ENCODE results near the gene CFAP99. TPM values are rescaled to one million over a fixed set of nuclear protein-coding genes. Genes with fewer than 3 reads are reported as not detected.
"Not testable (repeated sequence)": the region's sequence is repeated elsewhere in the genome, so short reads cannot be mapped to it uniquely, and the experiment has no call there.

CFAP99 gene
- total RNA-seq (2014; rRNA removed; shearing (Covaris generic)), result 0.96 TPM in 1 of 2 replicates, not detected in the other

DNA sequence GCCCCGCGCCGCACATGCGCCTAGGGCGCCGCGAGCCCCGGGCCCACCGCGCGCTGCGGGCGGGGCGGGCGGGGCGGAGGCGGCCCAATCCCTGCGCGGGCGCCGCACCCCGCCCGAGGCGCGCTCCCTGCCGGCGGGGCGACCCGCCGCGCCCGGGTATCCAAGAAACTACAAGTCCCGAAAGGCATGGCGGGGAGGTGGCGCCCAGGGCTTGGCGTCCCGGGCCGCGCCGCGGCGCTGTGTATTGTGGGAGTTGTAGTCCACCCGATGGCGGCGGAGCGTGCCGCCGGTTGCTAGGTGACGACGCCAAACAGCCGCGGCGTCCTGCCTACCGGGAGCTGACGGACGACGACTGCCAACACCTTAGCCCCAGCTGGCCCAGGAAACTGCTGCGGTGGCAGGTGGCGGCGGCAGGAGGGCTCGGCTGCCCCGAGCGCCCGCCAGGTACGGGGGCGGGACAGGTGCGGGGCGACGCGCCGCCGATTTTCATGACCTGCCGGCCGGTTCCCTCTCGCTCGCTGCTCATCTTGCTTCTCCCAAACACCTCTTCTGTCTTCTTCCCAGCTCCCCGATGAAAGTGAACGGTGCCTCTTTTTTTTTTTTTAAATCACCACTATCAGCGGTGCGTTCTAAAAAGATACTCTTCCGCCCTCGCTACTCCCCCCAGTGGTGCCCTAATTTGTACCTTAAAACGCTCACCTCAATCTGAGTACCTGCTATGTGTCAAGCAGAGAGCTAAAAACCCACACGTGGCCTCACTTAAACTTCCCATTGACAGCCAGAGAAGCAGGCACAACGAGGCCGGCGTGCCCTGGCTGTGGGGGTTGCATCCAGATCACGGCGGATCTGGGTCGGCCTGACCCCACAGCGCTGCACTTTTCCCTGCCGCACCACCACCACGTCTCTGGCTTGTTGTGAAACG lies at the start of gene CFAP99:
Gene CFAP99, plus strand, starts transcription at position 306 of the 922 bp plus-strand sequence.
- DNase-seq (ENCODE audit: low read depth), result peak; percentile 90

DNA sequence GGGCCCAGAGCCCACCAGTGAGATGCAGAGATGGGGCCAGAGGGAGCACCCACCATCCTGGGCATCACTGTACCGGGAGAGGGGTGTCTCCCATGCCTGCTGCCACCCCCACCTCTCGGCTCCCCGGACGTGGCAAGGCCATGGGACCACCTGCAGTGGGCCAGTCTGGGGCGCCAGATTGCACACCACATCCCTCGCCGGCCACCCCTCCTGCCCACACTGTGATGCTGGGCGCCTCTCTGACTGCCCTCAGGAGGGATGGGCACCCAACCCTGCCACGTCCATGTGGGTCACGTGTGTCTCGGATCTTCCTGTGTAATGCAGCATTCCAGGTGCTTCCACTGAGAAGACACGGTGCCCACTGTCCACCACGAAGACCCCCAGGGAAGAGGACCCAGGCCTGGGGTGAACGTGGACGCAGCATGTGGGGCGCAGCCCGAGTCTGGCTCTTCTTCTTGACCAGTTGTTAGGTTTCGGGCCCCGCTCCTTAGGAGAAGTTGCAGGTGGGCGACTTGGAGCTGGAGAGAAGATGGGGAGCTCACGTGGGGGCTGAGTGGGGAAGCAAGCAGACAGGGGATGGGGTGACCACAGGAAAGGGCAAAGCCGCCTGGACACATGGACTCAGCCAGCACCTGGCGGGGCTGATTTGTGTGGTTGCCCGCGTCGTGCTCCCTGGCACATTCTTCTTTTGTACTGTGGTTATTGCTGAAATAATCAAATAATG lies 48.0 kb upstream of the CFAP99 start:
- DNase-seq (ENCODE audit: low read depth), result no peak

DNA sequence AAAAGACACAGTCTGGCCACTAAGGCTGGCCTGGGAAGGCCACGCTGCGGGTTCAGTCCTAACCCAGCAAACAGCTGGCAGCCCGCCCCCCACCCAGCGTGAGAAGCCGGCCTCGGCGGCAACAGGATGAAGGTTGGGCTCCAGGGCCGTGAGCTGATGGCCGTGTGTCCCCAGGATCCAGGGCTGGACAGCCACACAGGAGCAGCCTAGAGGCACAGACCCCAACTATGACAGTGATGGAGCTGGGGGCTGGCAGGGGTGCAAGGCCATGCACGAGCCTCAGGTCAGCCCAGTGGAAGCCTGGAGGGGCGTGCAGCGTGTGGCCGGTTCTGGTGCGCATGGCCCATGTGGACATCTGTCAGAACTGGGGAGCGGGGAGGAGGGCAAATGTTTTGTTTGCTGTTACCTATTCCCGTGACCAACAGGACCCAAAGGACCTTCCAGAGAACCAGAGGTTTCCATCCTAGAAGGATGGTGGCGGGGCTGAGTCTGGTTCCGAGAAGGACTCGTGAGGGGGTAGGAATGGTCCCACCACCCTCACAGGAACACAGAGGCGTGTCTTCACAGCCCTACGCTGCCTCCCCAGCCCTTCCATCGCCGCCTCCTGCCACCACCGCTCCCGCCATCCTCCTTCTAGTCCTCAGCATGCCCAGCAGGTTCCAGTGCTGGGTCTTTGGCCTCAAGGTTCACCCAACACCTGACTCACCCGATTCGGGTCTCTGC lies 46.8 kb upstream of the CFAP99 start:
- DNase-seq (ENCODE audit: low read depth), result no peak

DNA sequence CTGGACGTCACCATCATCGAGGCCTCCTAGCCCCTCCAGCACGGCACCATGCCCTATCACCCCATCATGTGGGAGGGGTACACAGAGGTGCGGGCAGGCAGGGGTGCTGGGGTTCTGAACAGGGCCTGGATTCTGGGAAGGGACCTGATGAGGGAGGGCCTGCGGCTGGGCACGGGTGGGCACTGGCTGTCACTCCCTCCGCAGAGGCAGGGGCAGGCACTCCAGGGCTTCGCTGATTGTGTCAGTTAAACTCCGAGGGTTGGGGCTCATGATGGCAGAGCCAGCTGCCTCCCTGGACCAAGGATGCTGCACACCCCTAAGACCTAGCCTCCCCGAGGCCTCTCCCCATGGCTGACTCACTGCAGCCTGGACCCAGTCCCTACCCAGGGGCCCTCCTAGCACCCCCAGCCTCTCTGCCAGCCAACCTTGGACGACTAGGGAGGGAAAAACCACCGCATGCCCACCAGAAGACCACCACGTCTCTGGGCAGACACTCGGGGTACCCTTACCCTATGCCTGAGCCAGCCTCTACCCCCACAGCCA lies 46.2 kb upstream of the CFAP99 start:
- DNase-seq (ENCODE audit: low read depth), result no peak

DNA sequence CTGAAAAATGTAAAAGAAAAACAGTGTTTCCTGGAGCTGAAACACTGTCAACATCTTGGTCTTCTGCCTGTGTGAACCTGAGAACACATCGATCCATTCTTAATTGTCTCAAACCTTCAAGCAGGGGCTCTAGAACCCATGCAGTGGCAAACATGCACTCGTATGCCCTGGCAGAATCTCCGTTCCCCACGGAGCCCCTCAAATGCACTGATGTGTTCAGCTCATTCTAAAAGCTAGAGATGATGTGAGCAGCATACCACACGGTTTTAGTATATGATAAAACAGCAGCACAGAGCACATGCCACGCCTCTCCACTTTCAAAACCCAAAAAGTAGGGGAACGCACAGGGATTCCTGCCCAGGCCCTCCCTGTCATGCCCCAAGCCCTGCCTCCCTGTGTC lies 45.2 kb upstream of the CFAP99 start:
- DNase-seq (ENCODE audit: low read depth), result no peak

DNA sequence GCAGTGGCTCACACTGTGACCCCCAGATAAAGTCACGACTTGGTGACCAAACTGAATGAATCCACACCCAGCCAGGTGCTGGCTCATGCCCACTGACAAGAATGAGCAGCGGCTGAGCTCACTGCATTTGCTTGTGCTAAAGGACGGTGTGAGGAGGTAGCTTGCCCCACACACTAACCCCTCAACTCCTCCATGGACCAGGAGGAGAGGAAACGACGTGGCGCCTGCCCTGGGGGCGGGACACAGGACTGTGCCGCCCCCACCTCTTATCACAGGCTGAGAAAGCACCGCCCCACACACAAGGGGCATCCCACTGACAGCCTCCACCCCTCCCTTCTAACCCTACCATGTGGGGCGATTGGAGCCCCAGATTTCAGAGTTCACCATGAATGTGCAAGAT lies 43.3 kb upstream of the CFAP99 start:
- DNase-seq (ENCODE audit: low read depth), result no peak

DNA sequence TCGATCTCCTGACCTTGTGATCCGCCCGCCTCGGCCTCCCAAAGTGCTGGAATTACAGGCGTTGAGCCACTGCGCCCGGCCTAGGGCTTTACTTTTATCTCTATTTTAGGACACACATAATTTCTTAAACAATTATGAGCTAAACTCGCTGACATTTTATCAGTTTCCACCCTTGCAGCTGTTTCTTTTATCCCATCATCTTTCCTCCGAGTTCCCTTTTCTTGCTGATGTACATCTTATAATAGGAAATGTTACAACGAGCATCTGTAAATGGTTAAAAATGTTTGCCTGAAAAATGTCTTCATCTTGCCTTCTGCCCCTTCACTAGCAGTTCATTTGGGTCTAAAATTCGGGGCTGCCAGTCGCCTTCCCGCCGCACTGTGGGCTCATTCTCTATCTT lies 41.5 kb upstream of the CFAP99 start:
- DNase-seq (ENCODE audit: low read depth), result no peak

DNA sequence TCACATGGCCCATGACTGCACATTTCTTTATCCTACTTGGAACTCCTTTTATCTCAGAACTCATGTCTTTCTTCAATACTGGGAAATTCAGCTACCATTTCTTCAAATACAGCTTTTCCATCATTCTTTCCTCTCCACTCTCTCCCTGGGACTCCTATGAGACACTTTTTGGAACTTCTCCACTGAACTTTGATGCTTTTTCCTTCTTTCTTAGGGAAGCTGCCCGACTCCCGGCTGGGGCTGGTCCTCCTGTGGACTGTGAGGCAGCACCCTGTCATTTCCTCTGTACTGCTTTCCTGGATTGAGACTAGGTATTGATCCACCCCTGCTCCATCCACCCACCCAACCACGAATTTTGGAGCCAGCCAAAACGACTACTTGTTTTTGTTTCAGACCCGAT lies 40.4 kb upstream of the CFAP99 start:
- no peak for DNase-seq (ENCODE audit: low read depth)

DNA sequence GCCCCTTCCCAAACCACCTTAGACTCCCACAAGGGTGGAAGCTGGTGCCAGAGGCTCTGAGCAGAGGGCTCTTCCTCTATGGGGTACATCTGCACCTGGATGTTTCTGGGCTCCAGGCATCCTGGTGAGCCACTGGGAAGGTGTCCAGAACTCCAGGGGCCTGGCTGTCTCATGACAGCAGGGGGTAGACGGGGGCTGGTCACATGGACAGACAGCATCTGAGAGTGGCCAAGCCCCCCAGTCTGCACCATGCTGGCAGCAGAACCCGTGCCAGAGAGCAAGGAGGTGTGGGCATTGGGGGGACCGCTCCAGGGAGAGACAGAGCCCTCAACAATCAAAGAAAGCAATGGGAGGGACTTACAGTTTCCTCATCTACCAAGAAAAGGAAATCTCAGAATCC lies 39.9 kb upstream of the CFAP99 start:
- no peak for DNase-seq (ENCODE audit: low read depth)

DNA sequence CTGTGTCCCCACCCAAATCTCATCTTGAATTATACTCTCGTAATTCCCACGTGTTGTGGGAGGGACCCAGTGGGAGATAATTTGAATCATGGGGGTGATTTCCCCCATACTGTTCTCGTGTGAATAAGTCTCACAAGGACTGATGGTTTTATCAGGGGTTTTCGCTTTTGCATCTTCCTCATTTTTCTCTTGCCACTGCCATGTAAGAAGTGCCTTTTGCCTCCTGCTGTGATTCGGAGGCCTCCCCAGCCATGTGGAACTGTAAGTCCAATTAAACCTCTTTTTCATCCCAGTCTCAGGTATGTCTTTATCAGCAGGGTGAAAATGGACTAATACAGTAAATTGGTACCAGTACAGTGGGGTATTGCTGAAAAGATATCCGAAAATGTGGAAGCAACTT lies 38.2 kb upstream of the CFAP99 start:
- DNase-seq (ENCODE audit: low read depth), result not testable (repeated sequence)

DNA sequence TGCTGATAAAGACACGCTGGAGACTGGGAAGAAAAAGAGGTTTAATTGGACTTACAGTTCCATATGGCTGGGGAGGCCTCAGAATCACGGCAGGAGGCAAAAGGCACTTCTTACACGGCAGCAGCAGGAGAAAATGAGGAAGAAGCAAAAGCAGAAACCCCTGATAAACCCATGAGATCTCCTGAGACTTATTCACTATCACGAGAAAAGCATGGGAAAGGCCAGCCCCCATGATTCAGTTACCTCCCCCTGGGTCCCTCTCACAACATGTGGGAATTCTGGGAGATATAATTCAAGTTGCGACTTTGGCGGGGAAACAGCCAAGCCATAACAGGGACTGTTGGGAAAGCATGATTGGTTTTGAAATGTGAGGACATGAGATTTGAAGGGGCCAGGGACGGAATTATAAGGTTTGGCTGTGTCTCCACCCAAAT lies 36.0 kb upstream of the CFAP99 start:
- not testable (repeated sequence) for DNase-seq (ENCODE audit: low read depth)

DNA sequence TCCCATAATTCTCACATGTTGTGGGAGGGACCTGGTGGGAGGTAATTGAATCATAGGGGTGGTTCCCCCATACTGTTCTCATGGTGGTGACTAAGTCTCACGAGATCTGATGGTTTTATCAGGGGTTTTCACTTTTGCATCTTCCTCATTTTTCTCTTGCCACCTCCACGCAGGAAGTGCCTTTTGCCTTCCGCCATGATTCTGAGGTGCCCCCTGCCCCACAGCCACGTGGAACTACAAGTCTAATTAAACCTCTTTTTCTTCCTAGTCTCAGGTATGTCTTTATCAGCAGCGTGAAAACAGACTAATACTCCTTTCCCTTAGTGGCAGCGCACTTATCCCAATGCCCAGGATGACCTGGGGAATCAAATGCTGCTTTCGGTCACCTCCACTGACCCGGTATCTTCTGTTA lies 35.5 kb upstream of the CFAP99 start:
- not testable (repeated sequence) for DNase-seq (ENCODE audit: low read depth)

DNA sequence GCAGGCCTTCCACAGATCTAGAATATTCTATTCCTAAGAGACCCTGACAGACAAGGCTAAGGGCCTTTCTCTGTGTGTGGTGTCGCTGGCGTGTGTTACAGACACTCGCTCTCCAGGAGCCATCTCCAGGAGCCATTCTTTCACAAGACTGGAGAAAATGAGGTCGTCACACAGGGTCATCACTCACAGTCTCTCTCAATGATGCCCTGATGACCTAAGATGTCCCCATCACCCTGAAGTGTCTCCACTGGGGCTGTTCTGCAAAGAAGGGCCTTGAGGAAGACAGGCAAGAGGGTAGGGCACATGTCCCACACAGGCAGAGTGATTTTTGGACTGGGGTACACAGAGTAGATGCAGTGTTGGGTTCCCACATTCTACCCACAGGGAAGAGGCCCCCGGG lies 35.0 kb upstream of the CFAP99 start:
- no peak for DNase-seq (ENCODE audit: low read depth)

DNA sequence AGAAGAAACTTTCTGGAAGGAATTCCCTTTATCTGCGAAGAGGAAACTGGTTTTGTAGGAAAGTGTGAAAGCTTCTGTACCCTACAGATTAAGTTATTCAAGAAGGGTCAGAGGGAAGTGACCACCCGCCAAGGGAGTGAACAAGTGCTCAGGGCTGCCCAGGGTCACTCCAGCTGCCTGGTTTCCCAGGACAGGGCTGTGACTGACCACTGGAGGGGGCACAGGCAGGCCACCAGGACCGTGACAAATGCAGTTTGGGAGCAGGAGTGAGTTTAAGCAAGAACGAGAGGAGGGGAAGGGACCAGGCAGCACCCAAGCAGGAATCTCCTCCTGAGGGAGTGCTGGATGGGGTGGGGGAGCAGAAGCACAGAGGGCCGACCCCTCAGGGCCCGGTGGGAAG lies 34.5 kb upstream of the CFAP99 start:
- DNase-seq (ENCODE audit: low read depth), result no peak

DNA sequence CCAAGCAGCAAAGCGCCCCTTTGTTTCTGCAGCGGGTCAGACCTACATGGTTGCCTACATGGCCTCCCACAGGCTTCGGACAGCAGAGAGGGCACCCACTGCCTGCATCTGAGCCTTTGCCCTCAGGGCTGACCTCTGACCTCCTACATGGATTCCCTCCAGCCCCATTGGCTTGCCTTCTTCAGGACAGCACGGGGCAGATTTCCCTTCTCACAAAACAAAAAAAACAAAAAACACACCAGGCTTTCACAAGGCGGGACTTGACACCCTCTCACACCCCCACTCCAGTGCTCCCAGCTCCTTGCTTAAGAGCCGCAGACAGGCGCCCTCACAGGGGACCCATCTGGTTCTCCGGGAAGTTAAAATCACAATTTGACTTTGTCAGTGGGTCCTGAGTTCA lies 33.2 kb upstream of the CFAP99 start:
- no peak for DNase-seq (ENCODE audit: low read depth)

DNA sequence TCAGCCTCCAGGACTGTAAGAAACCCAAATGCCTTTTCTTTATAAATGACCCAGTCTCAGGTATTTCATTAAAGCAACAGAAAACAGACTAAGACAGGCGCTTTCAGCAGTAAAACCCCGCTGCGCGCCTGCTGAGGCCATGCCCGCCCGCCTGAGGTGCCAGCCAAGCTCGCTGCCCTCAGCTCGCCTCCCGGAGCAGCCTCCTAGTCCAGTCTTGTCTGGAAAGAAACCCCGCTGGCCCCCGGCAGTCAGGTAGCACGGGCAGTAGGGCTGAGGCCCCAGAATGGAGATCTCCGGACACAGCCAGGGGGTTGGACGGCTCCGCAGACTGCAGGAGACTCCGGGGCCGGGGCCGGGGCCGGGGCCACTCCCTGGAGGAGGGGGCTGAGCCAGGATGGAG lies 32.0 kb upstream of the CFAP99 start:
- DNase-seq (ENCODE audit: low read depth), result no peak

DNA sequence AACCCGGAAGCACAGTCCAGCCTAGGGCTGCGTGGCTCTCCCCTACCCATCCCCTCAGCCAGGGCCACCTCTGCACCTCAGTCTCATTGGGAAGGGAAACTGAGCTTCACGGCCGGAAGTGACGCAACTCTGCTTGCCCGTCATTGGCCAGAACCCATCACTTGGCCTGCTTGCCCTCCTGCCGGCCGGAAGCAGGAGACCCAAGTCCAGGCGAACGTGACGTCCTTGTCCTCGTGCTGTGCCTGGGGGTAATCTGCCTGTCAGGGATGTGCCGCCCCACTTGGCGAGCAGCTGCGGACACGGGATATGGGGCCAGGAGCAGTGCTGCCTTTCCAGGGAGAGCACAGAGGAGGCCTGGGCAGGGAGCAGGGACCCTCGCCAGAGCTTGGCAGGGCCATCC lies 31.5 kb upstream of the CFAP99 start:
- no peak for DNase-seq (ENCODE audit: low read depth)

DNA sequence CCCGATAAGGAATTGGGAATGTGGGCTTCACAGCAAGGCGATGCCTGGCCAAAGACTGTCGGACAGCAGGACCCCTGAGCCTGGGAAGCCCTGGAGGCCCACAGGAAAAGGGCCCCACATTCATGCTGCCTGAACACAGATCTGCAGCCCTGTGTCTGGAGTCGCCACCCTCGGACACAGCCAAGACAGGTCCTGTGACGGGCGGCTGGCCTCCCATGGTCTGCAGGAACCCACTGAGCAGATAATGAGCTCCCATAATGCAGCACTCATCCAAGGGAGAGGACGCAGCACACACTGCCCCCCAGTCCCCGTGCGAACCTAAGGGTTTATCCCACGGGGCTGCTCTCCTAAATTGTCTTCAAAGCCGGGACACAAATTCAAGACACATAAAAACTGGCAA lies 30.9 kb upstream of the CFAP99 start:
- no peak for DNase-seq (ENCODE audit: low read depth)

DNA sequence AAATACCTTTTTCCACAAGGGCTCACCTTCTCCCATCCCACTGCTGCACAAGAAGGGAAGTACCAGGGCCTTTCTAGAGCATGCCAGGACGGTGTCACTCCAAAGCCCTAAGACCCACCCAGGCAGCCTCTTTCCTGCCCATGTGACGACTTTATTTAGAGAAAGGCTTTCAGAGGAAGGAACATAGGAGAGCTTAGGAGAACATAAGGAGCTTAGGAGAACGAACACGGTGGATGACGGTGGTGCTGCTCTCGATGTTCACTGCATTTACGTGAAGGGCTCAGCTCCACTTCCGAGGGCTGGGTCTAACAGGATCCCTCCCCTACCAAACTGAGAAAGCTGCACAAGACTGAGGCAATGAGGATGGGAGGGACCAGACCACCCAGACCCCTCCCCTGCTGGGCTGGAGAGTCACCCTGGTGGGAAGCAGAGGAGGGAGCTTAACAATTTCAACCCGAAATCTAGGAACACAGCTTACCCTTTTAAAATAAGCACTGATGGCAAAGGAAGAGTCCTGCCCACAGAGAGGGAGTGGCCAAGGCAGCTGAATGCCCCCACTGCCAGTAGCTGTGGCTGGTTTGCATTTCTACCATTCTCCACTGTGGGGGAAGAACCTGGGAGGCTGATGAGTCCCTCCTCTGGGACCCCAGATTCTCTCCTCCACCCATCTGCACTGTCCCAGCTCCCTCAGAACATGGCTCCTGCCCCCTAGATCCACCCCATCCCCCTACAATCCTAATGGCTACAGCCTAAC lies 30.1 kb upstream of the CFAP99 start:
- no peak for DNase-seq (ENCODE audit: low read depth)

DNA sequence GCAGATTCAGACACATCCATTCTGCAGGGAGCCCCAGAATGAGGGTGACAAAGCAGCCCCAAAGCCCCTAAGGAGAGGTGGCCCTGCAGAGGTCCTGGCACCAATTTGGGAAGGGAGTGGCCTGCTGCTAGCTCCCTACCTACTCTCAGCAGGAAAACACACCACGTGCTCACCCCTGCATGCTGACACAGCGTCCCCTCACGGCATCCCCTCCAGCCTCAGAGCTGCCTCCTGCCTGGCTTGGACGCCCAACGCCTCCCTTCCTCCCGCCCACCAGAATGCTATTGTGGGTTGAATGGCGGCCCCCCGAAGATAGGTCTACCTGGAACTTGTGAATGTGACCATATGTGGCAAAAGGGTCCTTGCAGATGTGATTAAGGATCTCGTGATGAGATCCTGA lies 29.1 kb upstream of the CFAP99 start:
- no peak for DNase-seq (ENCODE audit: low read depth)

DNA sequence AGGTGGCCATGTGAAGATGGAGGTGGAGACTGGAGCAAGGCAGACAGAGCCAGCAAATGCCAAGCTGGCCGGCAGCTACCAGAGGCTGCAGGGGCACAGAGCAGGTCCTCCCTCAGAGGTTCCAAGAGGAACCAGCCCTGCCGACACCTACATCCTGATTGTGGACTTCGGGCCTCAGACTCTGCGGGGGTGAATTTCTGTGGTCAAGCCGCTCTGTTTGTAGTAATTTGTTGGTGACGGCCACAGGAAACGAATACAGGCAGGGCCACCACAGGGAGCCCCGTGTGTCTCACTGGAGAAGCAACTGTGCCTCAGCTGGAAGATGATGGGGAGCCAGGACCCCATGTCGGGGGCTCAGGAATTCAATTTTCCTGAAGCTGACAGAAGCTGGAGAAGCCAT lies 28.6 kb upstream of the CFAP99 start:
- no peak for DNase-seq (ENCODE audit: low read depth)

Measured in RPMI7951 (cell line).